Ishikawa (cell line): ENCODE data around the gene ATP1B1.

Source experiments
- CEBPB ChIP-seq: IDR thresholded peaks from 2 replicates; pipeline ENCODE4 v1.6.1; 2012
- CREB1 ChIP-seq: IDR thresholded peaks from 2 replicates; pipeline ENCODE4 v1.6.1; 2012; ENCODE audit warnings: low read depth
- EGR1 ChIP-seq: IDR thresholded peaks from 2 replicates; pipeline ENCODE4 v1.6.1; 2012
- EP300 ChIP-seq: IDR thresholded peaks from 2 replicates; pipeline ENCODE4 v1.6.1; 2012; ENCODE audit warnings: borderline replicate concordance
- FOXM1 ChIP-seq: IDR thresholded peaks from 2 replicates; pipeline ENCODE4 v1.6.1; 2012; ENCODE audit warnings: low read depth, borderline replicate concordance
- MAX ChIP-seq: IDR thresholded peaks from 2 replicates; pipeline ENCODE4 v1.6.1; 2012
- NFIC ChIP-seq: IDR thresholded peaks from 2 replicates; pipeline ENCODE4 v1.6.1; 2012
- RAD21 ChIP-seq: IDR thresholded peaks from 2 replicates; pipeline ENCODE4 v1.6.1; 2012; ENCODE audit warnings: low read depth
- REST ChIP-seq: IDR thresholded peaks from 2 replicates; pipeline ENCODE4 v1.6.1; 2012; ENCODE audit warnings: low read depth, mild to moderate bottlenecking
- TAF1 ChIP-seq: IDR thresholded peaks from 2 replicates; pipeline ENCODE4 v1.6.1; 2012; ENCODE audit warnings: low read depth, mild to moderate bottlenecking
- TCF12 ChIP-seq: IDR thresholded peaks from 2 replicates; pipeline ENCODE4 v1.6.1; 2012; ENCODE audit warnings: low read depth
- TEAD4 ChIP-seq: IDR thresholded peaks from 2 replicates; pipeline ENCODE4 v1.6.1; 2012
- USF1 ChIP-seq: IDR thresholded peaks from 2 replicates; pipeline ENCODE4 v1.6.1; 2012
- YY1 ChIP-seq: IDR thresholded peaks from 2 replicates; pipeline ENCODE4 v1.6.1; 2012; ENCODE audit warnings: low read depth
- ZBTB7A ChIP-seq: IDR thresholded peaks from 2 replicates; pipeline ENCODE4 v1.6.1; 2012; ENCODE audit warnings: low read depth

ATP1B1 gene

GRCh38 chr1:169138866-169139670 lies 32.6 kb downstream of the ATP1B1 start:
- TF ChIP-seq ZBTB7A: no peak
- no peak for TF ChIP-seq EP300
- no peak for TF ChIP-seq MAX
- TF ChIP-seq TEAD4: no peak
- no peak for TF ChIP-seq RAD21
- no peak for TF ChIP-seq CREB1
- TF ChIP-seq TAF1: no peak
- TF ChIP-seq FOXM1: no peak
- no peak for TF ChIP-seq CEBPB
- no peak for TF ChIP-seq YY1
- TF ChIP-seq REST: no peak

GRCh38 chr1:169141356-169141755 lies 34.9 kb downstream of the ATP1B1 start:
- TF ChIP-seq NFIC: no peak
- TF ChIP-seq EP300: no peak
- TF ChIP-seq CEBPB: no peak
- no peak for TF ChIP-seq TAF1
- TF ChIP-seq CREB1: no peak
- TF ChIP-seq YY1: no peak
- no peak for TF ChIP-seq RAD21
- TF ChIP-seq TEAD4: no peak
- no peak for TF ChIP-seq EGR1
- no peak for TF ChIP-seq MAX
- TF ChIP-seq REST: no peak
- no peak for TF ChIP-seq ZBTB7A
- TF ChIP-seq FOXM1: no peak
- no peak for TF ChIP-seq USF1
- TF ChIP-seq TCF12: no peak

GRCh38 chr1:169142129-169142528 lies 35.6 kb downstream of the ATP1B1 start:
- TF ChIP-seq TCF12: no peak
- TF ChIP-seq ZBTB7A: no peak

- TF ChIP-seq USF1 (no peak), CREB1 (no peak), TAF1 (no peak), NFIC (no peak), TEAD4 (no peak), EP300 (no peak), TCF12 (no peak), YY1 (no peak), FOXM1 (no peak), EGR1 (no peak), REST (no peak), RAD21 (no peak), CEBPB (no peak)
Observed at GRCh38 chr1:169143346-169143745, 36.9 kb downstream of the ATP1B1 start.
